ENCODE measurements around the gene DGCR2. TPM values are rescaled to one million over a fixed set of nuclear protein-coding genes. Genes with fewer than 3 reads are reported as not detected.
A peak's percentile ranks its signal among the peaks of the same experiment; 100 is the strongest.

Gene DGCR2
- total and polyA plus RNA-seq, 10 of the 15 experiments (the other 5 are each of a cell fraction or from before 2014, with no cell fraction given): 0.19 to 28.4 (median 16.0) TPM

DNA sequence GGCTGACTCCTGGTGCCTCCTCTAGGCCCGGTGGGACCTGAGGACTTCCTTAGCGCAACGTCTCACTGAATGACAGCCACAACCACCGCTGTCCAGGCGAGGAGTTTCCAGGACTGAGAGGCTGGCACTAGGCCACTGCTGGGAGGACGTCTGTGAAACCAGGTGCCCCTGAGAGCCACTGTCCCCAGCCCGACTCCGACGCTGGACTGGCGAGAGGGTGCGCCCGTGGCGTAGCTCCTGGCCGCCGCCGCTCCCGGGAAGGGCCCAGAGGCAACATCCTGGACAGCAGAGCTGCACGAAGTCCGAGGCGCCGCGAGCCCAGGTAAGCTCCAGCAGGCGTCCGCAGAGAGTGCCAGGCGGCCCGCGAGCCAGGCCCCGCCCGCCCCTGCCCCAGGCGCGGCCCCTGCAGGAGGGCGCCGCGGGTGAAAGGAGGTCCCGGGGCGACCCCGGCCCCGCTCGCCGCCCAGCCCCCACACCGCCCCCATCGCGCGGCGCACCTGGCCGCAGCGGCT is 525 bp downstream of the DGCR2 start (continued):
- TF ChIP-seq HSF1 (IDR thresholded peaks at IDR 0.05; ENCODE audit: low read depth, low read length) (no peak), PAX8 (IDR thresholded peaks at IDR 0.05) (no peak), HCFC1 (IDR thresholded peaks at IDR 0.05; ENCODE audit: low read length) (no peak), TBL1XR1 (IDR thresholded peaks at IDR 0.05; ENCODE audit: low read depth, low read length) (no peak), MYC (IDR thresholded peaks at IDR 0.05; ENCODE audit: insufficient read depth, insufficient read length, insufficient replicate concordance, low read length, severe bottlenecking) (no peak)

DNA sequence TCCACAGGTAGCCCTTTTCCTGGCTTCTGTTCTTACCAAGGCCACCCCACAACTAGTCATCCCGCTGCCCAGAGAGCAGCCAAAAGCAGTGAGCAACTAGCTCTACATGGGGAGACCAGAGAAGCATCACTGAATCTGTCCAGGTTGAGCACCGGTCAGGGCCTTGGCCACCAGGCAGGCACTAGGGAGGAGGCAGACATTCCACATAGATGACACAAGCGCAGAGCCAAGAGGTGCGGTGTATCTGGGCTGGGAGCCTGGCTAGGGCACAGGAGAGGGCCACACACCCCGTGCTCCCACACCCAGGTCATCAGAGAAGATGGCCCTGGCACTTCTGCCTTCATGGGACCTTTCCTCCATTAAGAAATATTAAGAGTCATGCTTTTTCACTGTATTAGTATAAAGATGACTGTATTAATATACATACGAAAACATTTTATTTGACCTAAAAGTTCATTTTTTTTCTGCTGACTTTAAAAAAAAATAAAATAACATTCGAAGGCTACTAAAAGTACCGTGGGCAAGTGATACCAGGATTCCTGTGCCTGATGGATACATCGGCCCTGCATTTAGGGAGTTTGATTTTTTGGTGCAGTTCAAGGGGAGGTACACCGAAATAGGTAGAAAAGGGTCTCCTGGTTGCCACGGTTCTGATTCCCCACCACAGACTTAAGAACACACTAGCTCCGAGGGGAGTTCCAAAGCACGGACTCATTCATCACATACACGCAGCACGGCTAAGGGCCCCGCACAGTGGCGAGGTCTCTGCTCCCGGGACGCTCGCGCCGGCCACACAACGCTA is 1.2 kb downstream of the DGCR2 start:
- ChIA-PET CTCF (interaction anchor here (1.0 to 2.1 kb wide), 3 partner anchors 10 to 78 kb away, joined by 3 to 7 read pairs (median 5); partner anchors contain the start of gene ESS2), POLR2A (interaction anchor here (0.5 to 2.5 kb wide), 3 partner anchors 8 to 330 kb away, joined by 6 to 7 read pairs (median 7); partner anchors contain the start of gene ESS2), SMC1A (ENCODE audit: uncharacterized antibody, unreplicated experiment) (interaction anchor here (2.0 kb wide), 1 partner anchor 11 kb away, joined by 6 read pairs; no protein-coding TSS in a partner anchor), RAD21 (ENCODE audit: unreplicated experiment) (interaction anchor here (1.0 to 1.1 kb wide), 2 partner anchors 24 to 35 kb away, joined by 3 read pairs; partner anchors contain the start of gene ESS2)
- no peak for FAIRE-seq
- Histone ChIP-seq H3K79me2 (ENCODE audit: control insufficient read depth, insufficient read depth, low read length) (peaks cover 58% of the 10 kb centered on the region), H3K4me3 (peak overlapping the region; percentile 95), H3K27me3 (replicated peaks in 1 of 2; ENCODE audit: control insufficient read depth in 2 of 2, insufficient read depth in 2 of 2, low read length in 1 of 2) (no peaks in the 10 kb centered on the region; a peak in 1 of 4 replicates), H4K20me1 (ENCODE audit: control insufficient read depth, insufficient read depth) (peaks cover 3% of the 10 kb centered on the region), H3K9ac (ENCODE audit: control insufficient read depth, insufficient read depth, low read length) (peak overlapping the region; percentile 71), H2AFZ (ENCODE audit: control insufficient read depth, low read depth, low read length) (no peak overlapping the region; the same call in 1 of the 2 replicates), H3K4me1 (ENCODE audit: control insufficient read depth, insufficient read depth, low read length) (peaks cover 24% of the 10 kb centered on the region), H3K27ac (ENCODE audit: control insufficient read depth, insufficient read depth) (peak overlapping the region; percentile 67), H3K9me3 (replicated peaks; ENCODE audit: control insufficient read depth, insufficient read depth, low read length) (no peaks in the 10 kb centered on the region), H3K36me3 (ENCODE audit: control insufficient read depth in 2 of 2, insufficient read depth in 2 of 2, low read length in 1 of 2) (peaks cover 0 to 3% of the 10 kb centered on the region in 2 experiments; a peak in 2 of 4 replicates), H3K4me2 (ENCODE audit: control insufficient read depth, insufficient read depth) (peak overlapping the region; percentile 99)
- DNase-seq (ENCODE audit: low read depth, low spot score): no peak
- 18% methylated on average over 23 of the region's 23 CpGs for WGBS (ENCODE audit: insufficient coverage, insufficient replicate concordance, low lambda C conversion rate, missing lambda C conversion rate)
- TF ChIP-seq LARP7 (IDR thresholded peaks at IDR 0.05): 0 out of 2 replicates have a peak, but pooled peaks have one; percentile 18
- TF ChIP-seq ZNF687 (IDR thresholded peaks at IDR 0.05): no peak
- intact Hi-C loops (cut with micrococcal nuclease; ENCODE audit: unreplicated experiment): no loop called here
- BruUV-seq (replicated peaks): TSS peak; percentile 60
- in situ Hi-C loops (cut with MboI): no loop called here
- peak; percentile 36; the same call in 2 of the 3 replicates for ATAC-seq
